Adrenal gland (tissue), 12 donors: ENCODE results near the gene PDK1. TPM values are rescaled to one million over a fixed set of nuclear protein-coding genes. Genes with fewer than 3 reads are reported as not detected.

Source experiments
- DNase-seq, 7 donors: peaks; one replicate each; pipeline ENCODE4 v3.0.0-alpha.2; 2019 to 2020
- H3K27ac ChIP-seq, 5 donors: fragments of 200-600 bp; sonication (generic) in 4 of 5; 1 replicate in 3 of 5; 2 replicates in 2 of 5; pipeline versions ENCODE4 v1.5.1 to v1.8.0; 2016 to 2020; ENCODE audit warnings: mild to moderate bottlenecking in 1 of 5
- H3K27me3 ChIP-seq: fragments of 200-600 bp; 2 replicates; pipeline ENCODE4 v1.8.0; 2021
- H3K36me3 ChIP-seq, 2 donors: fragments of 200-600 bp; replicated peaks in 1 of 2; 1 replicate in 1 of 2; 2 replicates in 1 of 2; pipeline versions ENCODE4 v1.5.1 to v1.8.0; 2018 to 2022
- H3K4me1 ChIP-seq, 2 donors: fragments of 200-600 bp; replicated peaks in 1 of 2; 1 replicate in 1 of 2; 2 replicates in 1 of 2; pipeline versions ENCODE4 v1.5.1 to v1.8.0; 2018 to 2021
- H3K4me3 ChIP-seq, 4 donors: fragments of 200-600 bp; sonication (generic) in 3 of 4; one replicate each; pipeline ENCODE4 v1.5.1; 2016 to 2018
- H3K9me3 ChIP-seq, 3 donors: fragments of 200-600 bp; sonication (generic) in 1 of 3; replicated peaks in 1 of 3; 1 replicate in 2 of 3; 2 replicates in 1 of 3; pipeline versions ENCODE4 v1.5.1 to v1.8.0; 2016 to 2021
- CTCF ChIP-seq, 6 experiments: fragments of 450-650 bp in 4 of 6; fragments of 200-600 bp in 2 of 6; sonication (generic) in 1 of 6; IDR thresholded peaks; 1 replicate in 5 of 6; 2 replicates in 1 of 6; pipeline versions ENCODE4 v1.5.1 to v1.8.0; 2016 to 2021; ENCODE audit warnings: antibody characterized with exemption in 6 of 6, mild to moderate bottlenecking in 2 of 6, moderate library complexity in 1 of 6
- POLR2A ChIP-seq, 2 donors: fragments of 450-650 bp; IDR thresholded peaks; one replicate each; pipeline ENCODE4 v1.6.1; 2017; ENCODE audit warnings: antibody characterized with exemption in 2 of 2, mild to moderate bottlenecking in 2 of 2, moderate library complexity in 1 of 2
- WGBS, 4 donors: extraction: QIAGEN DNeasy Blood & Tissue Kit in 2 of 4; methylation state at CpG; one replicate each; pipeline versions ENCODE4 v1.1.5 to v1.1.7; 2013 to 2017; 5-methylcytosine and 5-hydroxymethylcytosine counted together
- intact Hi-C, 2 donors: fragments of 100-400 bp; cut with DNase I; formaldehyde crosslinking; loops; one replicate each; pipeline versions ENCODE4 v1.14.1 to v1.15.0; 2022 to 2023
- polyA plus RNA-seq, 3 donors: library from polyadenylated mRNA; stranded (reverse); fragments of 200-250 nt in 2 of 3; fragments of 350-450 nt in 1 of 3; fragmentation: Illumina TruSeq in 1 of 3; extraction: RNeasy Lipid Tissue Mini Kit (QIAGEN cat#74804) in 1 of 3; gene quantifications; one replicate each; pipeline ENCODE4 v1.2.3, GENCODE V29; 2013 to 2014
- total RNA-seq, 9 donors: library from RNA; depleted of rRNA in 4 of 9; stranded (reverse); fragments of >200 nt in 4 of 9; fragments of 120-200 nt in 1 of 9; fragmentation: NEBNext Ultra II Directional in 1 of 9; extraction: Animal tissue kit (Norgen Biotek cat#: 25700) in 1 of 9; gene quantifications; one replicate each; pipeline versions ENCODE4 v1.1.0 to v1.2.4, GENCODE V29; 2013 to 2023
- donor health status: healthy with polysubstance abuse.
- donor health status: Bipolar disorder and iron deficiency.
- donor health status: DM: yes; HTN: yes; CAD: no.
- donor health status: DM: no; HTN: no; CAD: no.
- donor health status: DM: no; HTN: no; CAD: no.
- donor health status: DM: yes; HTN: yes; CAD: no.

PDK1 gene
- total and polyA plus RNA-seq, 12 donors: 3.6 to 112 (median 20.3) TPM

- intact Hi-C loops: no loop called here
- no peaks in the 10 kb centered on the region for H3K9me3 ChIP-seq
- DNase-seq: no peak
- H3K27ac ChIP-seq: no peak overlapping the region
- H3K4me1 ChIP-seq: peaks cover 0 to 6% of the 10 kb centered on the region in 2 donors
- H3K27me3 ChIP-seq: no peaks in the 10 kb centered on the region
- 90 to 98% (median 92%) methylated on average over 3 of the region's 3 CpGs for WGBS, 4 donors
- no peak overlapping the region for H3K4me3 ChIP-seq
- TF ChIP-seq CTCF (IDR thresholded peaks at IDR 0.05): no peak
- no peak for TF ChIP-seq POLR2A (IDR thresholded peaks at IDR 0.05)
- peaks cover 0 to 24% of the 10 kb centered on the region in 2 donors for H3K36me3 ChIP-seq
These were observed 41.4 kb downstream of the PDK1 start for GRCh38 chr2:172597176-172597842.

- Histone ChIP-seq H3K9me3 (no peaks in the 10 kb centered on the region), H3K27me3 (no peaks in the 10 kb centered on the region), H3K4me3 (no peak overlapping the region), H3K4me1 (no peaks in the 10 kb centered on the region), H3K27ac (no peak overlapping the region), H3K36me3 (peaks cover 0 to 23% of the 10 kb centered on the region in 2 donors)
- TF ChIP-seq POLR2A (IDR thresholded peaks at IDR 0.05): no peak
- no peak for TF ChIP-seq CTCF (IDR thresholded peaks at IDR 0.05)
- DNase-seq: no peak
- 59 to 65% (median 63%) methylated on average over 1 of the region's 1 CpG for WGBS, 4 donors
- intact Hi-C loops: no loop called here
These were observed 44.1 kb downstream of the PDK1 start for GRCh38 chr2:172599947-172600346.

- no peak overlapping the region for H3K27ac ChIP-seq
- H3K27me3 ChIP-seq: no peaks in the 10 kb centered on the region
- H3K36me3 ChIP-seq: peaks cover 0 to 18% of the 10 kb centered on the region in 2 donors
- intact Hi-C loops: no loop called here
- no peaks in the 10 kb centered on the region for H3K4me1 ChIP-seq
- no peak overlapping the region for H3K4me3 ChIP-seq
- no peaks in the 10 kb centered on the region for H3K9me3 ChIP-seq
- 68 to 81% (median 73%) methylated on average over 6 of the region's 6 CpGs for WGBS, 4 donors
- TF ChIP-seq CTCF (IDR thresholded peaks at IDR 0.05) (no peak), POLR2A (IDR thresholded peaks at IDR 0.05) (no peak)
- no peak for DNase-seq
These were observed 44.7 kb downstream of the PDK1 start for GRCh38 chr2:172600557-172601008.

- H3K4me3 ChIP-seq: no peak overlapping the region
- TF ChIP-seq POLR2A (IDR thresholded peaks at IDR 0.05) (no peak), CTCF (IDR thresholded peaks at IDR 0.05) (no peak)
- no peak for DNase-seq
- H3K27ac ChIP-seq: no peak overlapping the region
- no peaks in the 10 kb centered on the region for H3K9me3 ChIP-seq
- H3K4me1 ChIP-seq: no peaks in the 10 kb centered on the region
- no peaks in the 10 kb centered on the region for H3K36me3 ChIP-seq
- no peaks in the 10 kb centered on the region for H3K27me3 ChIP-seq
- WGBS, 4 donors: 88 to 100% (median 98%) methylated on average over 1 of the region's 1 CpG
- intact Hi-C loops: no loop called here
These were observed 50.4 kb downstream of the PDK1 start for GRCh38 chr2:172606285-172606684.
